Posterior vena cava (tissue), 2 donors: ENCODE measurements around the gene NACAD. TPM values are rescaled to one million over a fixed set of nuclear protein-coding genes. Genes with fewer than 3 reads are reported as not detected.

Experiments
- DNase-seq: peaks from one replicate; pipeline ENCODE4 v3.0.0-alpha.2; 2020; ENCODE audit warnings: low spot score
- intact Hi-C, 2 donors: fragments of 100-400 bp; cut with DNase I; formaldehyde crosslinking; loops; one replicate each; pipeline versions ENCODE4 v1.14.1 to v1.14.2; 2022 to 2023
- long read RNA-seq, 2 donors: library from polyadenylated mRNA; unstranded; transcript quantifications; one replicate each; pipeline ENCODE4 v2.0.0, GENCODE V29; 2020 to 2021
- total RNA-seq, 2 donors: library from RNA; stranded (reverse); fragmentation: NEBNext Ultra II Directional; extraction: Animal tissue kit (Norgen Biotek cat#: 25700); gene quantifications; one replicate each; pipeline ENCODE4 v1.2.1, GENCODE V29; 2021
- donor health status: DM: yes; HTN: yes; CAD: no.
- donor health status: DM: yes; HTN: yes; CAD: no.

Gene NACAD, protein sequence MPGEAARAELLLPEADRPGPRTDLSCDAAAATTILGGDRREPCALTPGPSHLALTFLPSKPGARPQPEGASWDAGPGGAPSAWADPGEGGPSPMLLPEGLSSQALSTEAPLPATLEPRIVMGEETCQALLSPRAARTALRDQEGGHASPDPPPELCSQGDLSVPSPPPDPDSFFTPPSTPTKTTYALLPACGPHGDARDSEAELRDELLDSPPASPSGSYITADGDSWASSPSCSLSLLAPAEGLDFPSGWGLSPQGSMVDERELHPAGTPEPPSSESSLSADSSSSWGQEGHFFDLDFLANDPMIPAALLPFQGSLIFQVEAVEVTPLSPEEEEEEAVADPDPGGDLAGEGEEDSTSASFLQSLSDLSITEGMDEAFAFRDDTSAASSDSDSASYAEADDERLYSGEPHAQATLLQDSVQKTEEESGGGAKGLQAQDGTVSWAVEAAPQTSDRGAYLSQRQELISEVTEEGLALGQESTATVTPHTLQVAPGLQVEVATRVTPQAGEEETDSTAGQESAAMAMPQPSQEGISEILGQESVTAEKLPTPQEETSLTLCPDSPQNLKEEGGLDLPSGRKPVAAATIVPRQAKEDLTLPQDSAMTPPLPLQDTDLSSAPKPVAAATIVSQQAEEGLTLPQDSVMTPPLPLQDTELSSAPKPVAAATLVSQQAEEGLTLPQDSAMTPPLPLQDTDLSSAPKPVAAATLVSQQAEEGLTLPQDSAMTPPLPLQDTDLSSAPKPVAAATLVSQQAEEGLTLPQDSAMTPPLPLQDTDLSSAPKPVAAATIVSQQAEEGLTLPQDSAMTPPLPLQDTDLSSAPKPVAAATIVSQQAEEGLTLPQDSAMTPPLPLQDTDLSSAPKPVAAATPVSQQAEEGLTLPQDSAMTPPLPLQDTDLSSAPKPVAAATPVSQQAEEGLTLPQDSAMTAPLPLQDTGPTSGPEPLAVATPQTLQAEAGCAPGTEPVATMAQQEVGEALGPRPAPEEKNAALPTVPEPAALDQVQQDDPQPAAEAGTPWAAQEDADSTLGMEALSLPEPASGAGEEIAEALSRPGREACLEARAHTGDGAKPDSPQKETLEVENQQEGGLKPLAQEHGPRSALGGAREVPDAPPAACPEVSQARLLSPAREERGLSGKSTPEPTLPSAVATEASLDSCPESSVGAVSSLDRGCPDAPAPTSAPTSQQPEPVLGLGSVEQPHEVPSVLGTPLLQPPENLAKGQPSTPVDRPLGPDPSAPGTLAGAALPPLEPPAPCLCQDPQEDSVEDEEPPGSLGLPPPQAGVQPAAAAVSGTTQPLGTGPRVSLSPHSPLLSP (N-terminal part only)
- 10 to 100 TPM in 1 of 2 donors, 1 to 10 TPM in 1; 8.5 to 10.4 TPM for total RNA-seq
- long read RNA-seq, donor 1, partial matches to known transcripts = 3 of 3 reads
- long read RNA-seq, donor 1, other reads (novel, unspliced or antisense) = 0 of 3 reads
- long read RNA-seq, donor 2, partial matches to known transcripts = 14 of 15 reads
- long read RNA-seq, donor 2, other reads (novel, unspliced or antisense) = 1 of 15 reads

DNA sequence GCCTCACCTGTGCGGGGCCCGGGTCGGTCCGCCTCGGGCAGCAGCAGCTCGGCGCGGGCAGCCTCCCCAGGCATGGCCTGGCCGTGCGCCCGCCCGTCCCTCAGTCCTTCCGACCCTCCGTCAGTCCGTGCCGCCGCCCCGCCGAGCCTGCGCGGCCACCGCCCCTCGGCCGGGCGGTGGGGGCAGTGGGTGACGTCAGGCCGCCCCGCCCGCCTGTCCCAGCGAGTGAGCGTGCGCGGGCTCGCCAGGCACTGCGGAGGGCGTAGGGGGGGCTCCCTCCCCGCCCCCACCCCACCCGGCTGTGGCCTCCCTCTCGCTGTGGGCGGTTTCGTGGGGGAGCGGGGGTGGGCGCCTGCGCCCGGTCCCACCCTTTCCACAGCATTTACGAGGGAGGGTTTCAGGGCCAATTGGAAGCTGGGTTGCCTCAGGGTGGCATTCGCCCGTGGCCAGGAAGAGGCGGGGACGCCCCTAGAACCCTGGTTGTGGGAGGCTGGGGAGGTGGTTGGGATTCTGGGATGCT, at the start of gene NACAD:
NACAD (minus strand) TSS at position 149 of the 520 bp plus-strand sequence; CDS start at position 74, 75 bp downstream.
- intact Hi-C loops = no loop called here
- DNase-seq = peak; percentile 84

DNA sequence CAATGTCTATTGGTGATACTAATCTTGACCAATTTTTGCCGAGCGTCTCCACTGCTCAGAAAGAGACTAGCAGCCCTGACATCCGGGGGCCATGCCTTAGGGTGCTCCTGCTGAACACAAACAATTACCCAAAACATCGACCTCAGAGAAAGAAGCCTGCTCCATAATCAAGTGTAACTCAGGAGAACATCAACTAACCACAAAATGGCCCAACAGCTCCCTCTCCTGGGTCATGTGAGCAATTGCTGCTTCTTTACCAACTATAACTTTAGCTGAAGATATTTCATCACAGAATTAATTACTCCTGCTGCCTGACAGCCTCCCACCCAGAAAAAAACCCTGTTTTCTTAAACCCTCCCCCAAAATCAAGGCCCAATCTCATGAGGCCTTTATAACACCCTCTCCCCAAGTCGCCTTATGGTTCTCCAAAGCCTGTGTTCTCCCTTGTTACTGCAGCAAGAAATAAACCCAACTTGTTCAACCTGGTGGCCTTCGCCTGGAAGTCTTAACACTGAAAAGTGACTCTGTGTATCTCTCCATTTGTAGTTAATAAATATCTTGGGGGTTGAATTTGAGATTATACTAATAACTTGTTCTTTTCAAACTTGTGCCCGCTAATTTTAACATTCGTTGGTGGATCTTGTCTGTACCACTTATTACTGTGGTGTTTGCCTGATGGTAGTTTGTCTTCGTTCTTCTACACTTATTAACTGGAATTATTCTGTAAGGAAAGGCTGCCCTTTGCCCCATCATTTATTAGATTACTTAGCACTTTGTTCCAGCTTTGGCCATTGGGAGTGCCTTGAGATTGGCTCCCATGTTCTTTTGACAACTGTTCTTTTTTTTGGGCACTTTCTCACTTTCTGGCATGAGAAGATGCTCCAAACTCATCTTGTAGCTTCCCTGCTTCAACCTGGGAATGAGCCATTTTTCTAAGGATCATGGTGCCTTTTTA, 47.6 kb upstream of the NACAD start:
- intact Hi-C loops = loop anchor here (10.0 kb wide), 3 partner anchors 162 to 282 kb away; partner anchors contain the start of gene MYO1G (in 1 of the 2)
- peak; percentile 78 for DNase-seq

- intact Hi-C loops = loop anchor here (10.0 kb wide), 3 partner anchors 159 to 279 kb away; partner anchors contain the start of gene MYO1G (in 1 of the 2)
- DNase-seq = peak; percentile 57
Measured at GRCh38 chr7:45133877-45134276, 45.1 kb upstream of the NACAD start.

- intact Hi-C loops = loop anchor here (10.0 kb wide), 3 partner anchors 159 to 279 kb away; partner anchors contain the start of gene MYO1G (in 1 of the 2)
Measured at GRCh38 chr7:45133352-45133751, 44.6 kb upstream of the NACAD start.

GRCh38 chr7:45132708-45133320, 44.0 kb upstream of the NACAD start:
- DNase-seq = peak; percentile 36
- intact Hi-C loops = loop anchor here (10.0 kb wide), 3 partner anchors 158 to 278 kb away; partner anchors contain the start of gene MYO1G (in 1 of the 2)

More at GRCh38 chr7:45133352-45133751, 44.6 kb upstream of the NACAD start:
- DNase-seq = peak; percentile 20

- peak; percentile 61 for DNase-seq
- intact Hi-C loops = loop anchor here (10.0 kb wide), 3 partner anchors 157 to 277 kb away; partner anchors contain the start of gene MYO1G (in 1 of the 2)
Measured at GRCh38 chr7:45131891-45132290, 43.1 kb upstream of the NACAD start.

DNA sequence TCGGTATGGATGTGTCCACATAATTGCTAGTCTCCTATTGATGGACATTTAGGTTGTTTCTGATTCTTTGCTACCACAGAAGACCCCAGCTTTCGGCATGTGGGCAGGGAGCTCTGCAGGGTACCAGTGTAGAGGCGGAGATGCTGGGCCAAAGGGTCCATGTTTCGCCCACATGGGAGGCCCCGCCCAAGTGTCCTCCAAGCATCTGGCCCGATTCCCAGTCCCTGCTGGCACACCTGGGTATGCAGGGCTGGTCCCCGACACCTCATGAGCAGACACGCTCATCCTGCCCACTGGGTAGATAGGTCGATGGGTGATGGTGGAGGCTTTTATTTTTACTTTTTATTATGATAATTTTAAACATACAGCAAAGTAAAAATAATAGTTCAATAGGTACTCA, 42.1 kb upstream of the NACAD start:
- intact Hi-C loops = loop anchor here (10.0 kb wide), 3 partner anchors 156 to 276 kb away; partner anchors contain the start of gene MYO1G (in 1 of the 2)
- peak; percentile 76 for DNase-seq

DNA sequence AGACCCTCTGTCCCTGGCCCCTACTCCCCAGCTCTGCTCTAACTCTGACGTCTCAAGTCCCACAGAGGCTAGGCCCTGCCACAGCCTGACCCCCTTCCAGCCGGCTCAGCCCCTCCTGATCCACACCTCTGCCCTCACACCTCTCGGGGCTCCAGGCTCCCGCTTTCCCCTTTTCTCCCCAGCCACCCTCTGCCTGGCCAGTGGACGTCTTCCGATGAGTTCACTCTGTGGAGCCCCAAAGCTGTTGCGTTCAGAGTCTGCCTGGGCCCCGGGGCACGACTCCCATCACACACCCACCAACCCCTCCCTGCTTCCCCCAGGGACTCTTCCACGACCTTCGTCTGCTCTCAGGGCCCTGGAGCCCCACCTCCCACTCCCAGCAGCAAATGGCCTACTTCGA, 41.1 kb upstream of the NACAD start:
- intact Hi-C loops = loop anchor here (10.0 kb wide), 3 partner anchors 155 to 275 kb away; partner anchors contain the start of gene MYO1G (in 1 of the 2)
- DNase-seq = peak; percentile 69

DNA sequence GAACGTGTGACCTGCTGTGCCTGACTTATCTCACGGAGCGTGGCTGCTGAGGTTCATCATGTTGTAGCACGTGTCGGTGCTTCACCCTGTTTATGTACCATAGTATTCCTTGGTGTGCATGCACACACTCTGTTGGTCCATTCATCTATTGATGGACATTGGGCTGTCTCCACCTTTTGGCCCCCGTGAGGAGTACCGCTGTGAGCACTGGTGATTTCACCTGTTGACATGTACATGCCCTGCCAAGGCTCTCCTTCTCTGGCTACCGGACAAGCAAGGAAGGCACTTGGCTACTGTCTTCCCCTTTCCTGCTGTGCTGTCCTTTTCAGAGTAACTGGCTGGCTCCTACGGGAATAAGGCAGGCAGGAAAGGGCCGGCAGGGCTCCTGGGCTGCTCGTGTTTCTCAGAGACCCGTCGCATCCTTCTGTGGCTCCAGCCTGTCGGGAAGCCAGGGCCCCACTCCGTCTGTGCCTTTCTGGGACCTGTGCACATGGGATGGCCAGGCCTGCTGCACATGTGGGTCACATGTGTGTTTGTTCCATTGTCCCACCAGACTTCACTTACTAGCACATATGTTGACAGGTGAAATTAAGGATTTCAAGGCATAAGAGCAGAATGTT, 40.5 kb upstream of the NACAD start:
- intact Hi-C loops = no loop called here
- peak; percentile 67 for DNase-seq

GRCh38 chr7:45126920-45127319, 38.2 kb upstream of the NACAD start:
- peak; percentile 40 for DNase-seq
- intact Hi-C loops = no loop called here

GRCh38 chr7:45126201-45126600, 37.4 kb upstream of the NACAD start:
- peak; percentile 57 for DNase-seq

GRCh38 chr7:45125193-45125904, 36.6 kb upstream of the NACAD start:
- intact Hi-C loops = no loop called here
- DNase-seq = peak; percentile 47

More at GRCh38 chr7:45126201-45126600, 37.4 kb upstream of the NACAD start:
- intact Hi-C loops = no loop called here

DNA sequence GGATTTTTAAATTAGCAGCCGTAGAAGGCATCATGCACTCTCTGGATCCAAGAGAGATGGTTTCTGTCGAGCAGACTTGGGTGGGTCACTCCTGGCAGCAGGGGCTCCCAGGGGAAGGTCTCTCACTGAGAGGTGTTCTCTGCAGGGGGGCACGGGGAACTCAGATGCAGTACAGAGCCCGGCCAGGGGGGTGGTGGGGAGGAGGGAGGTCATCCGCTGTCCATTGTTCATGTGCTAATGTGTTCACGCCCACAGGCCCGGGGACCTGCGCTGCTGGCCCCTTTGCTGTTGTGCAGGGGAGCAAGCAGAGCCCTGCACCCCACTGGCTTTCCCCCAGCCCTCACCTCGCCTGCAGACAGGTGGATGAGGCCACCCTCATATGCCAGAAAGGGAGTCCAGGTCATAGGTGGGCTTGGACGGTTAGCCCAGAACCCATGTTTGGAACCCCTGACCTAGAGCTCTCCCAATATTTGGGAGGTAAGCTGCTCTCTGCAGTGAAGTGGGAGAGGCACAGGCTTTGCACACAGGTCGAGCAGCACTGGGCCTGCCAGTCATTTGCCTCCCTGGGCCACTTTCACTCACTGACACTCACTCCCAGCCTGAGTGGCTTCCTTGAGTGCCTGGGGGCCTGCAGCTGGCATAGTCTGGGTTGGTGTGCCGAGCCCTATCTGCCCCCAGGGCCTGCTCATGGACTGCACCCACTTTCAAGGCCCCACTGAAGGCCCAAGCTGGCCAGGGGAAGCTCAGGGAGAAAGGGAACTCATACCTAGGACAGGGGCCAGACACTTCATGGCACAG, 35.3 kb upstream of the NACAD start:
- intact Hi-C loops = no loop called here
- DNase-seq = no peak
